HL-60 (cell line): ENCODE measurements around the gene CEND1.
"Not testable (repeated sequence)": the region's sequence is repeated elsewhere in the genome, so short reads cannot be mapped to it uniquely, and the experiment has no call there.

Experiments used
- DNase-seq, 2 experiments: peaks; one replicate each; pipeline ENCODE4 v3.0.0-alpha.2; 2010 to 2020; ENCODE audit warnings: low read depth in 1 of 2, low spot score in 1 of 2
- H3K27ac ChIP-seq: fragments of 250-450 bp; sonication (Bioruptor Pico); replicated peaks from 2 replicates; pipeline ENCODE4 v1.5.1; 2020; ENCODE audit warnings: mild to moderate bottlenecking, moderate library complexity
- H3K27me3 ChIP-seq: fragments of 250-450 bp; sonication (Bioruptor Pico); 2 replicates; pipeline ENCODE4 v1.5.1; 2021; ENCODE audit warnings: mild to moderate bottlenecking, moderate library complexity; ENCODE audit not compliant: insufficient read depth, poor library complexity, severe bottlenecking
- H3K4me3 ChIP-seq: replicated peaks from 2 replicates; pipeline ENCODE4 v1.5.1; 2011; ENCODE audit warnings: mild to moderate bottlenecking, control low read depth, low read length; ENCODE audit not compliant: insufficient read depth
- CTCF ChIP-seq: IDR thresholded peaks from one replicate; pipeline ENCODE4 v1.5.1; 2011; ENCODE audit warnings: low read length, control low read depth, inconsistent platforms; ENCODE audit not compliant: insufficient read depth
- GABPA ChIP-seq: IDR thresholded peaks from 2 replicates; pipeline ENCODE4 v1.6.1; 2012; ENCODE audit warnings: low read depth
- POLR2AphosphoS5 ChIP-seq: IDR thresholded peaks from 2 replicates; pipeline ENCODE4 v1.6.1; 2012; ENCODE audit warnings: low read depth
- SPI1 ChIP-seq: IDR thresholded peaks from 2 replicates; pipeline ENCODE4 v1.6.1; 2012; ENCODE audit warnings: low read depth, mild to moderate bottlenecking, borderline replicate concordance
- TF ChIP-seq, protein P1 (sequence below): IDR thresholded peaks from 2 replicates; pipeline ENCODE4 v1.6.1; 2012; ENCODE audit warnings: low read depth; ENCODE audit not compliant: insufficient replicate concordance

CEND1 gene

GRCh38 chr11:742156-742546 lies 47.7 kb downstream of the CEND1 start:
- H3K27me3 ChIP-seq = no peaks in the 10 kb centered on the region
- no peak overlapping the region for H3K4me3 ChIP-seq
- H3K27ac ChIP-seq = no peak overlapping the region
- TF ChIP-seq GABPA (no peak), SPI1 (no peak), POLR2AphosphoS5 (no peak), CTCF (no peak)
- TF ChIP-seq, protein P1, sequence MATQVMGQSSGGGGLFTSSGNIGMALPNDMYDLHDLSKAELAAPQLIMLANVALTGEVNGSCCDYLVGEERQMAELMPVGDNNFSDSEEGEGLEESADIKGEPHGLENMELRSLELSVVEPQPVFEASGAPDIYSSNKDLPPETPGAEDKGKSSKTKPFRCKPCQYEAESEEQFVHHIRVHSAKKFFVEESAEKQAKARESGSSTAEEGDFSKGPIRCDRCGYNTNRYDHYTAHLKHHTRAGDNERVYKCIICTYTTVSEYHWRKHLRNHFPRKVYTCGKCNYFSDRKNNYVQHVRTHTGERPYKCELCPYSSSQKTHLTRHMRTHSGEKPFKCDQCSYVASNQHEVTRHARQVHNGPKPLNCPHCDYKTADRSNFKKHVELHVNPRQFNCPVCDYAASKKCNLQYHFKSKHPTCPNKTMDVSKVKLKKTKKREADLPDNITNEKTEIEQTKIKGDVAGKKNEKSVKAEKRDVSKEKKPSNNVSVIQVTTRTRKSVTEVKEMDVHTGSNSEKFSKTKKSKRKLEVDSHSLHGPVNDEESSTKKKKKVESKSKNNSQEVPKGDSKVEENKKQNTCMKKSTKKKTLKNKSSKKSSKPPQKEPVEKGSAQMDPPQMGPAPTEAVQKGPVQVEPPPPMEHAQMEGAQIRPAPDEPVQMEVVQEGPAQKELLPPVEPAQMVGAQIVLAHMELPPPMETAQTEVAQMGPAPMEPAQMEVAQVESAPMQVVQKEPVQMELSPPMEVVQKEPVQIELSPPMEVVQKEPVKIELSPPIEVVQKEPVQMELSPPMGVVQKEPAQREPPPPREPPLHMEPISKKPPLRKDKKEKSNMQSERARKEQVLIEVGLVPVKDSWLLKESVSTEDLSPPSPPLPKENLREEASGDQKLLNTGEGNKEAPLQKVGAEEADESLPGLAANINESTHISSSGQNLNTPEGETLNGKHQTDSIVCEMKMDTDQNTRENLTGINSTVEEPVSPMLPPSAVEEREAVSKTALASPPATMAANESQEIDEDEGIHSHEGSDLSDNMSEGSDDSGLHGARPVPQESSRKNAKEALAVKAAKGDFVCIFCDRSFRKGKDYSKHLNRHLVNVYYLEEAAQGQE = no peak
- no peak for DNase-seq

DNA sequence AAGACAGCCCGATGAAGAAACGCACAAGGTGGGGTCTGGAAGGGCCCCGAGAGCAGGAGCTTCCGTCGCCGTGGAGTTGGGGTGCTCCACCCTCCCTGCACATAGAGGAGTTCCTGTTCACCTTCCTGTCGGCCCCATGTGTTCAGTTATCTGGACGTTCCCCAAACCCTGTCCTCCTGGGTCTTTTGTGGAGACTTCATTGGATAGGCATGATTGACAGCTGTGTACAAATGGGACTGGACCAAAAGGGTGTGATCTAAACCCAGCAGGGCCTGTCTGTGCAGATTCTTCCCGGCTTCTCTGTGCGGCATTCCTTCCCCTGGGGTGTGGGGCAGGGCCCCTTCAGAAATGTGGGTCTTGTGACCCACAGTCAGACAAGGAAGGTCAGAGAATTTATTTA lies 52.0 kb downstream of the CEND1 start:
- peak overlapping the region; percentile 55 for H3K27ac ChIP-seq
- not testable (repeated sequence) for H3K4me3 ChIP-seq, H3K27me3 ChIP-seq
- DNase-seq = peak in 1 of 2 experiments; percentile 43

DNA sequence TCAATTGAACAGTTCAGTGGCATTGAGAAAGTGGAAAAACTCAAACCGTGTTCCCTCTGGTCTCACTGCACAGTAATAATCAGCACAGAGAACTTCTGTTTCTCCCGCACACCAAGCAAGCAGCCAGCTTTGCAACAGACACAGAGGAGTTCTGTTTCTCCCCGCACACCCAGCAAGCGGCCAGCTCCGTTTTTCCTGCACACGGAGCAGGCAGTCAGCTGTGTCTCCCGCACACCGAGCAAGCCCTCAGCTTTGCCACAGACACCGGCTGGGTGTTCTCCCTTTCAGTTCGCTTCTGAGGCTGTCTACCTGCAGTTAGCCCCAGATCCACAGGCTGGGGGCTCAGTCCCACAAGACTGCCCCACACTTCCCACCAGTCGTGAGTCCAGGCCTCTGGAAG lies 52.5 kb downstream of the CEND1 start:
- peak in 1 of 2 experiments; percentile 59 for DNase-seq
- peak overlapping the region; percentile 55 for H3K27ac ChIP-seq
- TF ChIP-seq CTCF (no peak), POLR2AphosphoS5 (peak; percentile 47; the same call in 1 of the 2 replicates)
- H3K4me3 ChIP-seq = no peak overlapping the region
- no peaks in the 10 kb centered on the region for H3K27me3 ChIP-seq
